PFSK-1 (cell line): ENCODE measurements around the gene SLCO3A1.

Experiments used
- FOXP2 ChIP-seq: optimal IDR thresholded peaks from 2 replicates; pipeline ENCODE3; 2011; ENCODE audit warnings: borderline replicate concordance, control low read depth, inconsistent platforms; ENCODE audit not compliant: insufficient read depth; ENCODE audit errors: extremely low read length, extremely low read depth
- POLR2AphosphoS5 ChIP-seq: IDR thresholded peaks from 2 replicates; pipeline ENCODE4 v1.6.1; 2012; ENCODE audit warnings: low read depth, mild to moderate bottlenecking, control low read depth, low read length, moderate library complexity
- REST ChIP-seq, 2 experiments: IDR thresholded peaks; 2 replicates each; pipeline versions ENCODE4 v1.6.1 to v1.8.0; 2011 to 2012; ENCODE audit warnings: low read depth in 2 of 2, low read length in 2 of 2, control low read depth in 1 of 2, inconsistent platforms in 1 of 2, mild to moderate bottlenecking in 1 of 2, moderate library complexity in 1 of 2; ENCODE audit not compliant: insufficient read depth in 1 of 2
- SIN3A ChIP-seq: IDR thresholded peaks from 2 replicates; pipeline ENCODE4 v1.6.1; 2012; ENCODE audit warnings: mild to moderate bottlenecking, low read length, moderate library complexity, borderline replicate concordance; ENCODE audit not compliant: insufficient read depth
- TAF1 ChIP-seq: IDR thresholded peaks from 2 replicates; pipeline ENCODE4 v1.6.1; 2012; ENCODE audit warnings: low read length, control low read depth, borderline replicate concordance; ENCODE audit not compliant: insufficient read depth

Gene SLCO3A1

GRCh38 chr15:91936927-91937326, 83.4 kb downstream of the SLCO3A1 start:
- TF ChIP-seq FOXP2 (no peak), TAF1 (no peak), POLR2AphosphoS5 (no peak), SIN3A (no peak), REST (IDR thresholded peaks at IDR 0.05; ENCODE audit: insufficient read depth in 1 of 2, low read depth in 2 of 2, low read length in 2 of 2) (no peak)

- no peak for TF ChIP-seq TAF1
- TF ChIP-seq FOXP2 = no peak
- no peak for TF ChIP-seq SIN3A
- no peak for TF ChIP-seq REST (IDR thresholded peaks at IDR 0.05; ENCODE audit: insufficient read depth in 1 of 2, low read depth in 2 of 2, low read length in 2 of 2)
- TF ChIP-seq POLR2AphosphoS5 = no peak
These were observed 84.6 kb downstream of the SLCO3A1 start for GRCh38 chr15:91938136-91938535.

GRCh38 chr15:91939403-91939831, 85.9 kb downstream of the SLCO3A1 start:
- TF ChIP-seq REST (IDR thresholded peaks at IDR 0.05; ENCODE audit: insufficient read depth in 1 of 2, low read depth in 2 of 2, low read length in 2 of 2) (no peak), FOXP2 (no peak), TAF1 (no peak), SIN3A (no peak), POLR2AphosphoS5 (no peak)

- TF ChIP-seq TAF1 (no peak), POLR2AphosphoS5 (no peak), REST (IDR thresholded peaks at IDR 0.05; ENCODE audit: insufficient read depth in 1 of 2, low read depth in 2 of 2, low read length in 2 of 2) (no peak), SIN3A (no peak), FOXP2 (no peak)
These were observed 87.2 kb downstream of the SLCO3A1 start for GRCh38 chr15:91940496-91941381.
